ENCODE measurements around the gene CYB561D2.

CYB561D2 gene

GRCh38 chr3:50393061-50393460 is 42.4 kb downstream of the CYB561D2 start:
- no peak for DNase-seq

- DNase-seq: no peak
Measured at GRCh38 chr3:50395070-50395860, 44.6 kb downstream of the CYB561D2 start.

- DNase-seq: no peak
Measured at GRCh38 chr3:50396502-50396901, 45.8 kb downstream of the CYB561D2 start.

GRCh38 chr3:50401978-50402595 is 51.4 kb downstream of the CYB561D2 start:
- no peak for DNase-seq
